Measurements from ENCODE around the gene GPR39.

GPR39 gene

GRCh38 chr2:132448771-132449170 is 32.2 kb downstream of the GPR39 start:
- DNase-seq, result peak; percentile 54

GRCh38 chr2:132449868-132450267 is 33.3 kb downstream of the GPR39 start:
- no peak for DNase-seq

GRCh38 chr2:132460781-132461180 is 44.2 kb downstream of the GPR39 start:
- no peak for DNase-seq

- no peak for DNase-seq
These were observed 45.6 kb downstream of the GPR39 start for GRCh38 chr2:132462236-132462635.

- DNase-seq, result no peak
These were observed 47.1 kb downstream of the GPR39 start for GRCh38 chr2:132463719-132464118.

GRCh38 chr2:132465917-132466316 is 49.3 kb downstream of the GPR39 start:
- DNase-seq, result no peak

- no peak for DNase-seq
These were observed 49.9 kb downstream of the GPR39 start for GRCh38 chr2:132466428-132467028.

GRCh38 chr2:132468821-132469675 is 52.4 kb downstream of the GPR39 start:
- no peak for DNase-seq

- DNase-seq, result no peak
These were observed 54.1 kb downstream of the GPR39 start for GRCh38 chr2:132470746-132471145.

- DNase-seq, result no peak
These were observed 56.7 kb downstream of the GPR39 start for GRCh38 chr2:132473174-132473883.

- no peak for DNase-seq
These were observed 59.0 kb downstream of the GPR39 start for GRCh38 chr2:132475615-132476014.

GRCh38 chr2:132477436-132477835 is 60.8 kb downstream of the GPR39 start:
- DNase-seq, result no peak

GRCh38 chr2:132477962-132478361 is 61.4 kb downstream of the GPR39 start:
- DNase-seq, result no peak

- DNase-seq, result peak; percentile 41
These were observed 62.0 kb downstream of the GPR39 start for GRCh38 chr2:132478461-132479105.

GRCh38 chr2:132479155-132479554 is 62.5 kb downstream of the GPR39 start:
- no peak for DNase-seq

- no peak for DNase-seq
These were observed 66.2 kb downstream of the GPR39 start for GRCh38 chr2:132482821-132483220.

GRCh38 chr2:132484144-132484543 is 67.5 kb downstream of the GPR39 start:
- DNase-seq, result no peak

GRCh38 chr2:132488491-132488890 is 71.9 kb downstream of the GPR39 start:
- no peak for DNase-seq

GRCh38 chr2:132489150-132489549 is 72.5 kb downstream of the GPR39 start:
- DNase-seq, result no peak

GRCh38 chr2:132495881-132496280 is 79.3 kb downstream of the GPR39 start:
- no peak for DNase-seq

GRCh38 chr2:132496555-132496954 is 80.0 kb downstream of the GPR39 start:
- no peak for DNase-seq

GRCh38 chr2:132497591-132497990 is 81.0 kb downstream of the GPR39 start:
- DNase-seq, result no peak

- DNase-seq, result no peak
These were observed 87.1 kb downstream of the GPR39 start for GRCh38 chr2:132503701-132504100.

Measured in DMS153 (cell line).